Medulla oblongata (tissue), 1 donor: ENCODE results near the gene GOLGA8N.
"Not testable (repeated sequence)": the region's sequence is repeated elsewhere in the genome, so short reads cannot be mapped to it uniquely, and the experiment has no call there.

Source experiments
- DNase-seq: peaks from one replicate; pipeline ENCODE4 v3.0.0-alpha.2; 2015; ENCODE audit errors: extremely low spot score

Gene GOLGA8N

GRCh38 chr15:32593151-32593550, at the start of gene GOLGA8N:
Gene GOLGA8N (plus strand): TSS chr15:32593456.
- DNase-seq, result not testable (repeated sequence)

- DNase-seq, result not testable (repeated sequence)
These were observed 49.8 kb upstream of the GOLGA8N start for GRCh38 chr15:32543456-32543855.

GRCh38 chr15:32545129-32545528, 48.1 kb upstream of the GOLGA8N start:
- not testable (repeated sequence) for DNase-seq

- DNase-seq, result peak; percentile 0
These were observed 38.7 kb upstream of the GOLGA8N start for GRCh38 chr15:32554587-32554986.

GRCh38 chr15:32562198-32562597, 31.1 kb upstream of the GOLGA8N start:
- not testable (repeated sequence) for DNase-seq

GRCh38 chr15:32568988-32569387, 24.3 kb upstream of the GOLGA8N start:
- DNase-seq, result not testable (repeated sequence)

GRCh38 chr15:32578482-32578881, 14.8 kb upstream of the GOLGA8N start:
- not testable (repeated sequence) for DNase-seq

- DNase-seq, result peak; percentile 1
These were observed 7.4 kb upstream of the GOLGA8N start for GRCh38 chr15:32585844-32586243.

GRCh38 chr15:32609518-32609917, 16.3 kb downstream of the GOLGA8N start:
- DNase-seq, result not testable (repeated sequence)

GRCh38 chr15:32610719-32611118, 17.5 kb downstream of the GOLGA8N start:
- peak; percentile 41 for DNase-seq

- not testable (repeated sequence) for DNase-seq
These were observed 21.4 kb downstream of the GOLGA8N start for GRCh38 chr15:32614712-32615050.

GRCh38 chr15:32615051-32615870, 22.0 kb downstream of the GOLGA8N start, which contains the start of gene ARHGAP11A:
Gene ARHGAP11A (plus strand): TSS chr15:32615504. CDS start chr15:32616212, 708 bp downstream.
- DNase-seq, result peak; percentile 96

GRCh38 chr15:32615871-32616426, 22.7 kb downstream of the GOLGA8N start:
- DNase-seq, result not testable (repeated sequence)

GRCh38 chr15:32636410-32636809, 43.2 kb downstream of the GOLGA8N start:
- no peak for DNase-seq

GRCh38 chr15:32636908-32637567, 43.8 kb downstream of the GOLGA8N start:
- no peak for DNase-seq

- no peak for DNase-seq
These were observed 44.4 kb downstream of the GOLGA8N start for GRCh38 chr15:32637704-32638103.

- peak; percentile 62 for DNase-seq
These were observed 48.3 kb downstream of the GOLGA8N start, which contains the start of gene SCG5 for GRCh38 chr15:32641517-32642059. Gene SCG5 (plus strand): TSS chr15:32641710. CDS start chr15:32643593, 1,883 bp downstream.

GRCh38 chr15:32642667-32643435, 49.6 kb downstream of the GOLGA8N start:
- DNase-seq, result no peak

- no peak for DNase-seq
These were observed 50.7 kb downstream of the GOLGA8N start for GRCh38 chr15:32643907-32644445.

GRCh38 chr15:32646291-32646690, 53.0 kb downstream of the GOLGA8N start:
- no peak for DNase-seq

- no peak for DNase-seq
These were observed 56.1 kb downstream of the GOLGA8N start for GRCh38 chr15:32649342-32649741.
